CD4-positive, alpha-beta T cell treated with Interleukin-15 for 4 hours (primary cell): ENCODE results near the gene RNF44.

Experiments used
- DNase-seq: peaks from one replicate; pipeline ENCODE4 v3.0.0-alpha.2; 2020; ENCODE audit warnings: low spot score

RNF44 gene

DNA sequence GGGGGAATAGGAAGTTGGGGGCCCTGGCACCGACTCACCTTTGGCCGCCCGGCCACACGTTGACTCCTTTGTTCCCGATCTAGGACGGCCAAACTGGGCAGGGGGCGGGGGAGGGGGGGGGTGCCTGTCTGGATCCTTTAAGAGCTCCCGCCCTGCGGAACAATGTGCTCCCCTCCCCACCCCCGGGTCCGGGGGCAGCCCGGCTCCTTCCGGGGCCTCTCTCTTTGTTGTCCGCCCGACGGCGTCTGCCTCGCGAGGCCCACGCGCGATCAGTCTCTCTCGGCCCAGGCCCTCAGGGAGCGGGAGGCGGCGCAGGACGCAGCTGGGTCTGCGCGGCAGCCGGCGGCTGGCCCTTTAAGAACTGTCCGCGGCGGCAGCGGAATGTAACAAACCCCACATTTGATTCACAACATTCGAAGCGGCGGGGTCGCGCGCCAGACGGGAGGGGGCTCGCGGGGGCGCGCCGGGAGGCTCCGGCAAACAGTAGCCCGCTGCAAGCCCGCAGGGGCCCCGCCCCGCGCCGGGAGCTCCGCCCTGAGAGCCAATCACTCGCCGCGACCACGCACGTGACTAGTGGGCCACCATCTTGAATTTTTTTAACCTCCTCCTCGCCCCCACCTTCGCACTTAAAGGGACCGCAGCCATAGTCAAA, at the start of gene RNF44:
Gene RNF44 (minus strand): TSS at position 501 of the 652 bp plus-strand sequence. CDS start 4,930 bp downstream, outside the sequence.
- peak; percentile 98 for DNase-seq

DNA sequence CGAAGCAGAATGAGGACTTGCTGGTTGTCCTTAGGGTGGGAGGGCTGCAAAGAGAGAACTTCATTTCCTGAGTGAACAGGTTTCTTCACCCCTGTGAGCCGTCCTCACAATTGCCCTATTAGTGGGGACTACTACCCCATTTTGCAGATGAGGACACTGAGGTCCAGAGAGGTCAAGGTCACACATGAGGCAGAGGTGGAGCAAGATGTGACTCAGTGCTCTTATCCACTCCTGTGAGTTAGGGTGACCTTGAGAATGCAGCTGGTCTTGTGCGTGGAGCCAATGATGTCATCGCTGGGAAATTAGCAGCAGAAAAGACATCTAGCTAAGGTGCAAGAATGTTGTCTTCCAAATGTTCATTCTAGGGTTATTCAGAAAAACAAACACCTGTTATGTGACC, 45.9 kb upstream of the RNF44 start:
- DNase-seq, result no peak

DNA sequence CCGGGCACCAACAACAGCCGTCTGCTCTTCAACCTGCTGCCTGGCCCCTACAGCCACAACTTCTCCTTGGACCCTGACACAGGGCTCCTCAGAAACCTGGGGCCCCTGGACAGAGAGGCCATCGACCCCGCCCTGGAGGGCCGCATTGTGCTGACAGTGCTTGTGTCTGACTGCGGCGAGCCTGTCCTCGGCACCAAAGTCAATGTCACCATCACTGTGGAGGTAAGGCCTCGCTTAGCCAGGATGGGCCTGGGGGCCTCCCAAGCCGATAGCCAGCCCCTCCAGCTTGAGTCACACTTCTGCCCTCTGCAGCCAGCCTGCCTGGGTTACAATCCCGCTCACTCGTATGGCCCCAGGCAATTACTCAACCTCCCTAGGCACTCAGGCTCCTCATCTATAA, 44.2 kb upstream of the RNF44 start:
- DNase-seq, result no peak

DNA sequence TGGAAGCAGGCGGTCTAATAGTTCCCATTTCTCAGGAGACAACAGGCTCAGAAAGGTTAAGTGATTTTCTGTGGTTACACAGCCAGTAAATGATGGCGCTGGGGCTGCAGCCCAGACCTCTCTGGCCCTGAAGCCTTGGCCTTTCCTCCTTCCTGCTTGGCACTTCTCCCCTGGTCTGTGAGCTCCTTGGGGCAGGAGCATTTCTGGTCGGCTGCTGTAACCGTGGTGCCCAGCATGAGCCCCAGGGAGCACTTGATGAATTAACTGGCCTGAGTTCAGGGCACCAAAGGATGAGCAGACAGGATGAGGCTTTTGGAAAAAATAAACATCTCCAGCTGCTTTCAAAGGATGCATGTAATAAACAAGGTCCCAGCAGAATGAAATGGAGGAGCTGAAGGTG, 42.1 kb upstream of the RNF44 start:
- no peak for DNase-seq

DNA sequence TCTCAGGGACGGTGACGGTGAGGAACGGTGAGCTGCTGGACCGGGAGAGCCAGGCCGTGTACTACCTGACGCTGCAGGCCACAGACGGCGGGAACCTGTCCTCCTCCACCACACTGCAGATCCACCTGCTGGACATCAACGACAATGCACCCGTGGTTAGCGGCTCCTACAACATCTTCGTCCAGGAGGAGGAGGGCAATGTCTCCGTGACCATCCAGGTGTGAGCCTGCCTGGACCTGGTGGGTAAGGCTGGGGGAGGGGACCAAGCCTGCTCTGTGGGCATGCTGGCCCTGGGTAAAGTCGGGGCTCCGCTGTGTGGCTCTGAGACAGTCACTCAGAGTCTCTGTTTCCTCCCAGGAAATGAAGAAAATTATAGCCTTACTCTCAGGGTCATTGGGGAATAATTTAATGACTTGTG, 41.2 kb upstream of the RNF44 start:
- DNase-seq, result peak; percentile 33

DNA sequence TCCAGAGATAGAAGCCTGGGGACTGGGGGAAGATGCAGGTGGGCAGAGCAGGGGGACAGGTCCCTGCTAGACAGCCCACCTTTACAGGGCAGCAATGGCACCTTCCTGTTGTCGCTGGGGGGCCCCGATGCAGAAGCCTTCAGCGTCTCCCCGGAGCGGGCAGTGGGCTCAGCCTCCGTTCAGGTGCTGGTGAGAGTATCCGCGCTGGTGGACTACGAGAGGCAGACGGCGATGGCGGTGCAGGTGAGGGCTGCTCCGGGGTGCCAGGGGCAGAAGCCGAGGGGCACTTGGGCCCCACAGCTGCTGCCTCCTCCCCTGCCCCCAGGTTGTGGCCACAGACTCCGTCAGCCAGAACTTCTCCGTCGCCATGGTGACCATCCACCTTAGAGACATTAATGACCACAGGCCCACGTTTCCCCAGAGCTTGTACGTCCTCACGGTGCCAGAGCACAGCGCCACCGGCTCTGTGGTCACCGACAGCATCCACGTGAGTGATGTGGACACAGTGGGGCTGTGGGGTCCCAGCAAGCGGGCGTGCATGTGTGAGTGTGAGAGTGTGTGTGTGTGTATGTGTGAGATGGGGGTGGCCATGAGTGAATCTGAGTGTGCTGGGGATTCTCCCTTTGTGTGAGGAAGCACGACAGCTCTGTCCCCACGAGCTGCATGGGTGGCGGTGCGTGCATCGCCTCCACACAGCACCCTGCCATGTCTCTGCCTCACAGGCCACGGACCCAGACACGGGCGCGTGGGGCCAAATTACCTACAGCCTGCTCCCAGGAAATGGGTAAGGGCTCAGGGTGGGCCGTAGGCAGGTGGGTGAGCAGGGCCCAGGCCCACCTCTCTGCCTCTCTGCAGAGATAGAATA, 40.3 kb upstream of the RNF44 start:
- no peak for DNase-seq

DNA sequence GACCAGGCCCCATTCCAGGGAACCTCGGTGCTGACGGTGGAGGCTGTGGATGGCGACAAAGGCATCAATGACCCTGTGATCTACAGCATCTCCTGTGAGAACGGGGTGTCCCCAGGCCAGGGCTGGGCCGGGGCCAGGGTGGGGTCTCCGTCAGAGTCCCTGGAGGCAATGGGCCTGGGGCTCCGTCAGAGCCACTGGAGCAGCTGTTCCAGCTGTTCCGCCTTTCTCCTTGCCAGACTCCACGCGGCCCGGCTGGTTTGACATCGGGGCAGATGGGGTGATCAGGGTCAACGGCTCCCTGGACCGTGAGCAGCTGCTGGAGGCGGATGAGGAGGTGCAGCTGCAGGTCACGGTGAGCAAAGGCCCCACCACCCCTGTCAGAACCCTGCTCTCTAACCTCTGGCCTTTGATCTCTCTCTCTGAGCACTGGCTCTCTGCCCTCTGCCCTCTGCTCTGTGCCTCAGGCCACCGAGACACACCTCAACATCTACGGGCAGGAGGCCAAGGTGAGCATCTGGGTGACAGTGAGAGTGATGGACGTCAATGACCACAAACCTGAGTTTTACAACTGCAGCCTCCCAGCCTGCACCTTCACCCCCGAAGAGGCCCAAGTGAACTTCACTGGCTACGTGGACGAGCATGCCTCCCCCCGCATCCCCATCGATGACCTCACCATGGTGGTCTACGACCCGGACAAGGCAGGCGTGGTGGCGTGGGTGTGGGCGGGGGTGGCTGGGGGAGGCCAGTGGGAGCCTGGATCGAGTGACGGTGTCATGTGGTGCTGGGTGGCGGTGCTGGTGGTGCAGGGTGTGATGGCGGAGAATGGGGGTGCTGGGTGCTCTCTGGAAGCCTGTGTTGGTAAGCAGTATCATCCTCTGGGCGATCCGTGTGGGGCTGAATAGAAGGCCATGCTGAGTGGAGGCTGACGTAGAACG, 38.6 kb upstream of the RNF44 start:
- DNase-seq, result no peak

DNA sequence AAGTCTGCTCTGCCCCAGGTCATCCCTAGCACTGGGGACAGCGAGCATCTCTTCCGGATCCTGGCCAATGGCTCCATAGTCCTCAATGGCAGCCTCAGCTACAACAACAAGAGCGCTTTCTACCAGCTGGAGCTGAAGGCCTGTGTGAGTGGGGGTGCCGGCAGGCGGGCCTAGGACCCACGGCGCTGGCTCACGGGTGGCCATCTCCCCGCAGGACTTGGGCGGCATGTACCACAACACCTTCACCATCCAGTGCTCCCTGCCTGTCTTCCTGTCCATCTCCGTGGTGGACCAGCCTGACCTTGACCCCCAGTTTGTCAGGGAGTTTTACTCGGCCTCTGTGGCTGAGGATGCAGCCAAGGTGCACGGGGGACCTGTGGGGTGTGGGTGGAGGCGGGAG, 37.9 kb upstream of the RNF44 start:
- DNase-seq, result no peak

DNA sequence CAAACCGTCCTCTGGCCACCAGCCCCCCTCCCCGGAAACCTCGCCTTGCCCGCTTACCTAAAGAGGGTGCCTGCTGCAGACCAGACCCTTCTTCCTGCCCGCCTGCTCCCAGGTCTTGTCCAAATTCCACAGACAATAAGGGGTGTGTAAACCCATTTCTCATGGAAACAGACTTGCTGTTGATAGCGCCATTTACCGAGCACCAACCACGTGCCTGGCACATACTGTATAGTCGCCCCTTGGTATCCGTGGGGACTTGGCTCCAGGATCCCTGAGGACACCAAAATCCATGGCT, 37.0 kb upstream of the RNF44 start:
- no peak for DNase-seq

DNA sequence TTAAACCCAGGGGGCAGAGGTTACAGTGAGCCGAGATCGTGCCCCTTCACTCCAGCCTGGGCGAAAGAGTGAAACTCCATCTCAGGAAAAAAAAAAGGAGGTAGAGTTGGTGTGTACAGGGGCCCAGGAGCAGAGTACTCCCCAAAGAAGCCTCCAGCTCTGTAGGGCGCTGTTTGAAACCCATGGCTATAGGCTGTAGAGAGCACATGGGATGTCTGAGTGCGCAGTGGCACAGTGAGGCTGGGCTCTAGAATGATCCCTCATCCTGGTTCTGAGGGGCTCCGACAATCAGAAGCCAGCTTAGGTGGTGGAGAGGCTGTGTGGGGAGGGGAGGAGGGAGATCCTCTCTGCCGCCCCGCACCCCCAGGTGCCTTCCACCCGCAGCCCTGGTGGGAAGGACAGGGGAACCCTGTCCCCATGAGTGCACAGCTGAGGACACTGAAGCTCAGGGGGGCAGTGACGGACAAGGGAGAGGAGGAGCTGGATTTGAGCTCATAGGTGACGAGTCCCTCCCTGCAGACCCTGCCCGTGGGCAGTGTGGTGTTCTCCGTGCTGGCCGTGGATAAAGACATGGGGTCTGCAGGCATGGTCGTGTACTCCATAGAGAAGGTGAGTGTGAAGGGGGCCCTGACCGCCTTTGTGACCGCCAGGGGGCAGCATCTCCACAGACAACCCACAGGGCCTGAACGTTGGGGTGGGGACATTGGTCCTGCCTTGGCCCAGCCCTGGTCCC, 36.5 kb upstream of the RNF44 start:
- DNase-seq, result peak; percentile 78

DNA sequence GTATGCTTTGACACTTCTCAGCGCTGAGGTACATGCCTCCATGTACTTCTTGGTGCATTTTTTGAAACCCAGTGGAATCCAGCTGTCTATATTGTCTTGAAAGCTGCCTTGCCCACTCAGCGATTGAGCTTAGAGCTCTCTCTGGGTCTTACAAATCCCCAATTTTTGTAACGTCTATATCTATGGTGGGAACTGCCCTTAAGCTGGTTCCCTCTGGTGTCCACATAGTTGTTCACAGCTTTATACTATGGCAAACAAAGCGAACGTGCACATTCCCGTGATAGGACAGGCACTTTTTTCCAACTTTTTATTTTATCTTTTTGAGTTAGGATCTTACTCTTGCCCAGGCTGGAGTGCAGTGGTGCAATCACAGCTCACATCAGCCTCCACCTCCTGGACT, 32.8 kb upstream of the RNF44 start:
- DNase-seq, result no peak

DNA sequence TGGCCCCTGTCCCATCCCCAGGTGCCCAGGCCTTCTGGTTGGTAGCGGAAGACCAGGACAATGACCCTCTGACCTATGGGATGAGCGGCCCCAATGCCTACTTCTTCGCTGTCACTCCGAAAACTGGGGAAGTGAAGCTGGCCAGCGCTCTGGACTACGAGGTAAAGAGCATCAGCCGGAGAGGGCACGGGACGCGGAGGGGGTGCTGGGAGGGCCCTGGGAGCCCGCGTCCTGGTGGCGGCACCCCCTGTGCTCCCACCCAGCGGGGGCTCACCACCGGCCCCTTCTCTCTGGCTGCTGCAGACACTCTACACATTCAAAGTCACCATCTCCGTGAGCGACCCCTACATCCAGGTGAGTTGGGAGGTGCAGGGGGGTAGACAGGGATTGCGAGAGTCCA, 31.5 kb upstream of the RNF44 start:
- no peak for DNase-seq

DNA sequence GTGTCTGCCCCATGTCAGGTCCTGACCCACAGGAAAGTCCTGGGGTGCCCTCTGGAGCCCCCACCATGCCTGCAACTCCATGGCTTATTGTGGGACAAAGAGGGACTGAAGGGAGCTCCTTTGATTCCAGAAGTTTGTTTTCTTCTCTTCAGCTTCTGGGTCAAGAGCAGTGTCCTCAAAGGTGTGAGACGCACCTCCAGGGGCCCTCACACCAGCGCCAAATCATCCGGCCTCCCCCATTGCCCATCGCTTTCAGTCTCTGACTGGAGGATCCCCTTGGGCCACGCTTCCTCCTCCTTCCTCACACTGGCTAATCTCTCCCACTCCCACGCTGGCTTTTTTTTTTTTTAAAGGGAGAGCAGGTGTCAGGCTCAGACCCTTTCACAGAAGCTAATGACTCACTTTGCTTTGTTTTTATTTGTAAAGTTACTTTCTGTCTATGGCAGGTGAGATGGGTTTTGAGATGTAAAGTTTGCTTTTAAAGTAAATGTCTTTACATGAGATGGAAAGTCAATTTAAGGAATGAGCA, 28.6 kb upstream of the RNF44 start:
- DNase-seq, result no peak

DNA sequence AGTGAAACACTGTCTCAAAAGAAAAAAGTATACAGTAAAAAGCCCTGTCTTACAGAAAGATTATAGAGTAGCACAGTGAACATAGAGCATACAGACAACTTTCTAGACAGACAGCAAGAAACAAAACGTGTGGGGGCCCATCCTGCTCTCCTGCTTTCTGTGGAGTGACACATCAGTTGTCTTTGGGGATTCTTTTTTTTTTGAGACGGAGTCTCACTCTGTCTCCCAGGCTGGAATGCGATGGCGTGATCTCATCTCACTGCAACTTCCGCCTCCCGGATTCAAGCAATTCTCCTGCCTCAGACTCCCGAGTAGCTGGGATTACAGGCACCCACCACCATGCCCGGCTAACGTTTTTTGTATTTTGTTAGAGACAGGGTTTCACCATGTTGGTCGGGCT, 26.8 kb upstream of the RNF44 start:
- DNase-seq, result no peak

DNA sequence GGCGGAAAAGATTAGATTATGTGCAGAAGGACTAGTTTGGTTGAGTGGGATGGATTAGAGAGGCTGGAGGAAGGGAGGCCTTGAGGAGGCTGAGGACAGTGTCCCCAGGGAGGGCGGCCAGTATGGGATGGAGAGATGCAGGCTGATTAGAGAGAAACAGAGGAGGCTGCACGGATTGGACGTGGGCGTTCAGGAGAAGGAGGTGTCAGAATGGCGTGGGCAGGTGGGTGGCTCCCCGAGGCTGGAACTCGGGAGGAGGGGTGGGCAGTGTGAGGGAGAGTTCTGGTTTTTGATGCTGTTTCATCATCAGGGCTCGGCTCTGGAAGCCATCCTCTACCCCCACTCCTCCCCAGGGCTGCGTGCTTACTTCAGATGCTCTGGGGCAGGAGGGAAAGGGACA, 25.0 kb upstream of the RNF44 start:
- no peak for DNase-seq

DNA sequence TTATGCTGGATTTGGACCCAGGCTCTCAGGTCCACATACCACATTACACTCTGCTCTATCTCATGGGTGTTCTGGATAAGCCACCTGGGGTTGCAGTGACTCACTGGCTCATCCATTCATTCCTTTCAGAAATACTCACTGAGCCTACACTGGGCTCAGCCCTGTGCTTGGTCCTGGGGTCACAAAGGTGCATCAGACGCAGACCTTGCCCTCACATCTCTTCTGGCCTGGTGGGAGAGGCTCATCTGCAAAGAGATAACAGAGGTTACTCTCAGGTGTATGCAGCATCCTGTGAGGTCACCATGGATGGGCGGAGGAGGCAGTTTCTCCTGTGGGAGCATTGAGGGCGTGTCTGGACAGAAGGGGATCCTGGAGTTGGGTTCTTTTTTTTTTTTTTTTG, 24.1 kb upstream of the RNF44 start:
- no peak for DNase-seq

DNA sequence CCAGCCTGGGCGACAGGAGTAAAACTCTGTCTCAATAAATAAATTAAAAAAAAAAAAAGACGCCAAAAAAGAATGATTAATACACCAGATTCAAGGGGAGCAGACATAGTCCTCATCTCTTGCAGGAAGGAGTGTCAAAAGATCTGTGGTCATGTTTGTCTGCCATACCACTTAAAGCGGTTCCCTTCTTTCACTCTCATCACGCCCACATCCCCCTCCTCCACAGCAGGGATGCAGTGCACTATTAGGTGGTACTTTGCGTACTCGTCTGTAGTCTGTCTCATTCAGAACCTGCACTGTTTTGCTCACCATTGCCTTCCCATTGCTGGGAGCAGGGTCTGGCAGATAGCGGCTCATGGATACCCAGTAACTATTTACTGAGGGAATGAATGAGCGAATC, 23.2 kb upstream of the RNF44 start:
- no peak for DNase-seq

DNA sequence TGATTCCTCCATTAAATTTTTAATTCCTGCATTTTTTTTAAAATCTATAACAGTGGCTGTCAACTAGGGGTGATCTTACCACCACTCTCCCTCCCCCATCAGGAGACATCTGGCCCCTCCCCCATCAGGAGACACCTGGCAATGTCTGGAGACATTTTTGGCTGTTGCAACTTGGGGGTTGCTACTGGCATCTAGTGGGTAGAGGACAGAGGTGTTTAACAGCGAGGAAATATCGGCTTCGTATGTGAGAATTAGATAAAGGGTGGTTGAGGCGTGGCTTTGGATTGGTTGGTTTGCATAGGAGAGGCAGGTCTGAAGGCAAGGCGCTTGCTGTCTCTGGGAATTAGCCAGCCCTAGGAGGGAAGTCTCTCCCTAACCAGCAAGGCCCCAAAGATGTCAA, 22.5 kb upstream of the RNF44 start:
- DNase-seq, result peak; percentile 37

DNA sequence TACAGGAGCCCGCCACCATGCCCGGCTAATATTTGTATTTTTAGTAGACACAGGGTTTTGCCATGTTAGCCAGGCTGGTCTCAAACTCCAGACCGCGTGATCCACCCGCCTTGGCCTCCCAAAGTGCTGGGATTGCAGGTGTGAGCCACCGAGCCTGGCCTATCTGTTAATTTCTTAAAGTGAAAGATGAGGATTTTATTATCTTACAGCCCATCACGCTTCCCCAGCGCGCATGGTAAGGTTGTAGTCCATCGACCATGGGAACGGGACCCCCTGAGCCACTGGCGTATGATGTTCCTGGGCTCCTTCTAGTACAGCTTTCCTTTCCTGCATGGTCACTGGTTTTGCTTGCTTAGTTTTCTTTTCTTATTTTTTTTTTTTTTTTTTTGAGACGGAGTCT, 20.6 kb upstream of the RNF44 start:
- no peak for DNase-seq

DNA sequence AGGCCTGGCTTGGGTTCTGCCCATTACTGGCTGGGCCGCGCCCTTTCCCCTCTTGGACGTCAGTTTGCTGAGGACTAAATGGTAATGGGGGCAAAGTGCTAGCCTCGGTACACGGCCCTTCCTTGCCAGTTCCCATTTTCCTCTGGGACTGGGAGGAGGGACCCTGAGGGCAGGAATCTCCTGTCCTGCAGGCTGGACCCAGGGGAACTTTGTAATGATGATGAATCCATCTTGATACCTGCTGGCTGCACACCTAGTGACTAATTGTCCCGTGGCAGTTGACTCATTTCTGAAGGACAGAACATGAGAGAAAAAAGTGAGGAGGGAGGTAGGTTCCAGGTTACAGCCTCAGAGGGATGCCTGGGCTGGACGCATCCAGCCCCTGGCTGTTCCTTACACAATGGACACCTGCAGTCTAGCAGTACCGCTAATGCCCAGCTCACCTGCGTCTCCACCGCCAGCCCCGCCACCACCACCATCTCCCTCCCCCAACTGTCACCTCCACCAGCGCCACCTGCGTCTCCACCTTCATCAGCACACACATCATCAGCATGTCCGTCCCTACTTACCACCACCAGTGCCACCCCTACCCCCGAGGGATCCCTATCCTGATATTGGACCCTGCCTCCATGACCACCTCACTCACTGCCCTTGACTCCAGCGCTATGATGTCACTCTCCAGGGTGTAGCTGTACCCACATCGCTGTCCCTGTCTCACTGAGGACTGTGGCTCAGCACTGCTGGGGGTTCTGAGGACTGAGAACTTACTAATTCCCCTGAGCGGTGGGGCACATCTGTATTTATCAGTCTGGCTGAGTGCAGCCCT, 16.3 kb upstream of the RNF44 start:
- peak; percentile 25 for DNase-seq

DNA sequence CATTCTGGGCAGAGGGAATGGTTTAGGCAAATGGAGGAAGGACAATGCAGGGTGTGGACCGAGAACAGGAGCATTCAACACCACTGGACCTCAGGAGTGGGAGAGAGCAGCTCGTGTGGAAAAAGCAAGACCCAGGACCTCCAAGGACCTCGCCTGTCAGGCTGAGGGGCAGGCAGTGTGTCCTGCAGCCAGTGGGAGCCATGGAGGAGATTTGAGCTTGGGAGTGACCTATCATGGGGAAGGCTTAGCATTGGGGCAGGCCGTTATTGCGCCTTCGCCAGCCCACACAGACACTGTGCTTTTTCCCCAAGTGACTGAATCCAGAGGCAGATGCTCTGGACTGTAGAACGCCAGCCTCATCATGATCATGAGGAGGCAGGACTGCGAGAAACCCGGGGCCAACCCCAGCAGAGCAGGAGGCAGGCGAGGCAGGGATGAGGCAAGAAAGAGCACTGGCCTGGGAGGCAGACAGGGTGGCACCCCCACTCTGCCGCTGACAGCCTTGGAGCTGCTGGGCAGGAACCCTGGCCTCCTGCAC, 15.2 kb upstream of the RNF44 start:
- DNase-seq, result no peak
